ENCODE results near the gene IFITM5. TPM values are rescaled to one million over a fixed set of nuclear protein-coding genes. Genes with fewer than 3 reads are reported as not detected.
"Not testable (repeated sequence)": the region's sequence is repeated elsewhere in the genome, so short reads cannot be mapped to it uniquely, and the experiment has no call there.

Gene IFITM5
- total RNA-seq, 1 donor from 2014 or later: not detected

- DNase-seq (ENCODE audit: low spot score): no peak
- intact Hi-C loops (cut with DNase I): no loop called here
Measured at GRCh38 chr11:272931-273198, 26.5 kb downstream of the IFITM5 start.

- intact Hi-C loops (cut with DNase I): no loop called here
- no peak for DNase-seq (ENCODE audit: low spot score)
Measured at GRCh38 chr11:272195-272930, 27.0 kb downstream of the IFITM5 start.

- no peak for DNase-seq (ENCODE audit: low spot score)
- intact Hi-C loops (cut with DNase I): no loop called here
Measured at GRCh38 chr11:271319-271715, 28.0 kb downstream of the IFITM5 start.

GRCh38 chr11:270451-271318, 28.6 kb downstream of the IFITM5 start:
- intact Hi-C loops (cut with DNase I): no loop called here

GRCh38 chr11:269146-269890, 30.0 kb downstream of the IFITM5 start:
- no peak for DNase-seq (ENCODE audit: low spot score)

More at GRCh38 chr11:270451-271318, 28.6 kb downstream of the IFITM5 start:
- no peak for DNase-seq (ENCODE audit: low spot score)

GRCh38 chr11:268716-269145, 30.6 kb downstream of the IFITM5 start:
- DNase-seq (ENCODE audit: low spot score); intact Hi-C loops (cut with DNase I): not testable (repeated sequence)

More at GRCh38 chr11:269146-269890, 30.0 kb downstream of the IFITM5 start:
- intact Hi-C loops (cut with DNase I): no loop called here

- DNase-seq (ENCODE audit: low spot score): no peak
- intact Hi-C loops (cut with DNase I): no loop called here
Measured at GRCh38 chr11:267491-267994, 31.8 kb downstream of the IFITM5 start.

GRCh38 chr11:266676-267439, 32.5 kb downstream of the IFITM5 start:
- intact Hi-C loops (cut with DNase I): no loop called here
- no peak for DNase-seq (ENCODE audit: low spot score)

- DNase-seq (ENCODE audit: low spot score): no peak
- intact Hi-C loops (cut with DNase I): no loop called here
Measured at GRCh38 chr11:261624-262023, 37.7 kb downstream of the IFITM5 start.

- intact Hi-C loops (cut with DNase I): no loop called here
- DNase-seq (ENCODE audit: low spot score): no peak
Measured at GRCh38 chr11:259413-259812, 39.9 kb downstream of the IFITM5 start.

- DNase-seq (ENCODE audit: low spot score): no peak
- intact Hi-C loops (cut with DNase I): no loop called here
Measured at GRCh38 chr11:257766-258493, 41.4 kb downstream of the IFITM5 start.

GRCh38 chr11:256952-257737, 42.2 kb downstream of the IFITM5 start:
- DNase-seq (ENCODE audit: low spot score): no peak
- intact Hi-C loops (cut with DNase I): no loop called here

GRCh38 chr11:255816-256215, 43.5 kb downstream of the IFITM5 start:
- DNase-seq (ENCODE audit: low spot score): no peak
- intact Hi-C loops (cut with DNase I): no loop called here

- DNase-seq (ENCODE audit: low spot score): no peak
- intact Hi-C loops (cut with DNase I): no loop called here
Measured at GRCh38 chr11:255176-255575, 44.1 kb downstream of the IFITM5 start.

- intact Hi-C loops (cut with DNase I): no loop called here
Measured at GRCh38 chr11:253886-254270, 45.4 kb downstream of the IFITM5 start.

GRCh38 chr11:253160-253885, 46.0 kb downstream of the IFITM5 start:
- DNase-seq (ENCODE audit: low spot score): no peak
- intact Hi-C loops (cut with DNase I): no loop called here

More at GRCh38 chr11:253886-254270, 45.4 kb downstream of the IFITM5 start:
- no peak for DNase-seq (ENCODE audit: low spot score)

GRCh38 chr11:252666-253065, 46.7 kb downstream of the IFITM5 start:
- intact Hi-C loops (cut with DNase I): no loop called here
- no peak for DNase-seq (ENCODE audit: low spot score)
